HepG2 (cell line): ENCODE data around the gene TMEM120A. TPM values are rescaled to one million over a fixed set of nuclear protein-coding genes. Genes with fewer than 3 reads are reported as not detected.
A peak's percentile ranks its signal among the peaks of the same experiment; 100 is the strongest.

Experiments
- ATAC-seq: fragments of 200-7000 bp; cut with Tn5 transposase; 3 replicates; pipeline ENCODE4 v1.9.1; 2020; ENCODE audit warnings: mild to moderate bottlenecking, moderate library complexity
- BruUV-seq: library from RNA; stranded (reverse); fragments of 400-500 nt; replicated peaks from 2 replicates; lab custom pipeline; 2021; lab: Mats Ljungman, UMichigan
- CTCF ChIA-PET: fragments of 300-600 bp; formaldehyde crosslinking; extraction: SDS; loops from one replicate; lab custom pipeline; 2021; ENCODE audit warnings: low total read pairs, inconsistent platforms, low intra/inter-chr PET ratio; lab: Yijun Ruan, JAX
- POLR2A ChIA-PET: fragments of 350-600 bp; sonication (Branson Sonifier 250); formaldehyde crosslinking; loops from one replicate; lab custom pipeline; 2020; ENCODE audit warnings: antibody characterized with exemption, inconsistent platforms; lab: Yijun Ruan, JAX
- DNase-seq: peaks from one replicate; pipeline ENCODE4 v3.0.0-alpha.2; 2015; ENCODE audit warnings: low spot score
- FAIRE-seq: peaks from 3 replicates; lab custom pipeline; 2011; peaks lifted over from hg19 to GRCh38; lab: Jason Lieb, UNC
- H2AFZ ChIP-seq: one replicate; pipeline ENCODE4 v1.6.1; 2011; ENCODE audit warnings: low read length, inconsistent platforms
- H3K27ac ChIP-seq: fragments of 300-600 bp; 3 replicates; pipeline ENCODE4 v1.8.0; 2011; ENCODE audit warnings: mixed run types, mild to moderate bottlenecking, mixed read lengths, low read length, inconsistent platforms; ENCODE audit not compliant: insufficient read depth; ENCODE audit errors: extremely low read length
- H3K27me3 ChIP-seq, 2 experiments: fragments of 200-600 bp in 1 of 2; 2 replicates in 1 of 2; 3 replicates in 1 of 2; pipeline versions ENCODE4 v1.6.0 to v1.8.0; 2011; ENCODE audit warnings: low read length in 2 of 2, mild to moderate bottlenecking in 2 of 2, moderate library complexity in 2 of 2, inconsistent platforms in 1 of 2; ENCODE audit not compliant: insufficient read depth in 2 of 2, control insufficient read depth in 1 of 2
- H3K36me3 ChIP-seq, 2 experiments: fragments of 200-600 bp in 1 of 2; replicated peaks in 1 of 2; 2 replicates in 1 of 2; 3 replicates in 1 of 2; pipeline versions ENCODE4 v1.5.1 to v1.8.0; 2011; ENCODE audit warnings: low read length in 2 of 2, inconsistent platforms in 1 of 2; ENCODE audit not compliant: insufficient read depth in 2 of 2, control insufficient read depth in 1 of 2
- H3K4me1 ChIP-seq: 2 replicates; pipeline ENCODE4 v1.5.1; 2012; ENCODE audit warnings: low read length, inconsistent platforms; ENCODE audit not compliant: insufficient read depth
- H3K4me2 ChIP-seq: 2 replicates; pipeline ENCODE4 v1.6.0; 2011; ENCODE audit warnings: low read depth, low read length, inconsistent platforms
- H3K4me3 ChIP-seq, 3 experiments: fragments of 200-600 bp in 1 of 3; sonication (generic), shearing (Covaris generic) in 1 of 3; replicated peaks in 1 of 3; 2 replicates each; pipeline ENCODE4 v1.5.1; 2011 to 2016; ENCODE audit warnings: low read length in 3 of 3, inconsistent platforms in 2 of 3, low read depth in 2 of 3, mild to moderate bottlenecking in 2 of 3, control low read depth in 1 of 3, mixed read lengths in 1 of 3; ENCODE audit not compliant: insufficient read depth in 1 of 3
- H3K79me2 ChIP-seq: one replicate; pipeline ENCODE4 v1.6.1; 2011; ENCODE audit warnings: low read length, inconsistent platforms; ENCODE audit not compliant: insufficient read depth
- H3K9ac ChIP-seq: 2 replicates; pipeline ENCODE4 v1.6.0; 2011; ENCODE audit warnings: mild to moderate bottlenecking, low read depth, low read length, inconsistent platforms; ENCODE audit not compliant: insufficient read depth
- H3K9me3 ChIP-seq: 2 replicates; pipeline ENCODE4 v1.5.1; 2012; ENCODE audit warnings: mild to moderate bottlenecking, low read length
- H4K20me1 ChIP-seq: 2 replicates; pipeline ENCODE4 v1.6.0; 2011; ENCODE audit warnings: inconsistent platforms, mild to moderate bottlenecking, low read length, moderate library complexity; ENCODE audit not compliant: insufficient read depth
- AGO1 ChIP-seq: fragments of 200-400 bp; formaldehyde crosslinking; IDR thresholded peaks from 2 replicates; pipeline ENCODE4 v1.6.1; 2017; ENCODE audit warnings: mild to moderate bottlenecking, low read depth, low read length, moderate library complexity; ENCODE audit not compliant: poor library complexity, severe bottlenecking
- AGO2 ChIP-seq: fragments of 200-400 bp; formaldehyde crosslinking; optimal IDR thresholded peaks from 2 replicates; pipeline ENCODE3; 2017; ENCODE audit warnings: mild to moderate bottlenecking, low read depth, low read length, moderate library complexity
- CAMTA2 ChIP-seq: sonication (generic); formaldehyde crosslinking; IDR thresholded peaks from 2 replicates; pipeline ENCODE4 v1.4.0; 2020; ENCODE audit warnings: mild to moderate bottlenecking, missing genetic modification reagents, borderline replicate concordance
- HOXA3 ChIP-seq: sonication (generic); formaldehyde crosslinking; IDR thresholded peaks from 2 replicates; pipeline ENCODE4 v1.5.0; 2020; ENCODE audit warnings: missing genetic modification reagents
- POLR2A ChIP-seq, 2 experiments: IDR thresholded peaks; 2 replicates each; pipeline ENCODE4 v1.6.1; 2011; ENCODE audit warnings: low read depth in 2 of 2, low read length in 2 of 2, mild to moderate bottlenecking in 1 of 2, moderate library complexity in 1 of 2; ENCODE audit not compliant: insufficient read depth in 1 of 2
- RBFOX2 ChIP-seq: fragments of 200-400 bp; formaldehyde crosslinking; IDR thresholded peaks from 2 replicates; pipeline ENCODE4 v1.6.1; 2017; ENCODE audit warnings: low read depth, mild to moderate bottlenecking, low read length
- RBM22 ChIP-seq: fragments of 200-400 bp; formaldehyde crosslinking; optimal IDR thresholded peaks from 2 replicates; pipeline ENCODE3; 2017; ENCODE audit warnings: mild to moderate bottlenecking, low read length, moderate library complexity
- RFX1 ChIP-seq: fragments of 450-650 bp; IDR thresholded peaks from 2 replicates; pipeline ENCODE4 v1.6.1; 2017
- ZBTB38 ChIP-seq: sonication (generic); formaldehyde crosslinking; IDR thresholded peaks from 2 replicates; pipeline ENCODE4 v1.5.1; 2020; ENCODE audit warnings: mild to moderate bottlenecking, missing genetic modification reagents
- ZNF724P ChIP-seq: sonication (generic); formaldehyde crosslinking; IDR thresholded peaks from 2 replicates; pipeline ENCODE4 v1.8.0; 2022; ENCODE audit warnings: missing genetic modification reagents, borderline replicate concordance
- WGBS: methylation state at CpG from one replicate; pipeline ENCODE4 v1.1.6; 2017; ENCODE audit warnings: low lambda C conversion rate; 5-methylcytosine and 5-hydroxymethylcytosine counted together
- in situ Hi-C: cut with HindIII; loops from 2 replicates; pipeline ENCODE4 v1.10.0; 2017; ENCODE audit warnings: low pct_unique_long_range_greater_than_20kb; ENCODE audit not compliant: extremely low pct_ligation_motif_present
- intact Hi-C: fragments of 100-400 bp; cut with micrococcal nuclease; formaldehyde crosslinking; loops from one replicate; pipeline ENCODE4 v1.10.0; 2022; ENCODE audit not compliant: unreplicated experiment
- polyA plus RNA-seq, 8 experiments: library from polyadenylated mRNA; depleted of rRNA in 3 of 8; stranded (reverse) in 7 of 8; unstranded in 1 of 8; fragments of >200 nt; fragmentation: Illumina TruSeq in 4 of 8; extraction: Trizol in 4 of 8; gene quantifications; 2 replicates each; pipeline versions ENCODE4 v1.2.1 to v1.2.3, GENCODE V29; 2011 to 2016; ENCODE audit warnings: low read depth in 4 of 8, missing spikeins in 1 of 8, mixed read lengths in 1 of 8; ENCODE audit not compliant: insufficient read depth in 1 of 8
- total RNA-seq, 5 experiments: library from RNA; depleted of rRNA; stranded (reverse); fragments of >200 nt; fragmentation: Illumina TruSeq; extraction: Trizol; gene quantifications; 2 replicates each; pipeline ENCODE4 v1.2.3, GENCODE V29; 2016; ENCODE audit warnings: low read depth in 1 of 5

The TMEM120A gene
- total and polyA plus RNA-seq, 2 of the 13 experiments (the other 11 are each of a cell fraction or from before 2014, with no cell fraction given): 40.3 to 102 TPM

GRCh38 chr7:75985518-75986146 lies 8.8 kb downstream of the TMEM120A start (continued):
- TF ChIP-seq HOXA3 (CRISPR knock-in tag) (peak; percentile 40), CAMTA2 (CRISPR knock-in tag) (0 out of 2 replicates have a peak, but pooled peaks have one; percentile 24), ZBTB38 (CRISPR knock-in tag) (0 out of 2 replicates have a peak, but pooled peaks have one; percentile 12)

DNA sequence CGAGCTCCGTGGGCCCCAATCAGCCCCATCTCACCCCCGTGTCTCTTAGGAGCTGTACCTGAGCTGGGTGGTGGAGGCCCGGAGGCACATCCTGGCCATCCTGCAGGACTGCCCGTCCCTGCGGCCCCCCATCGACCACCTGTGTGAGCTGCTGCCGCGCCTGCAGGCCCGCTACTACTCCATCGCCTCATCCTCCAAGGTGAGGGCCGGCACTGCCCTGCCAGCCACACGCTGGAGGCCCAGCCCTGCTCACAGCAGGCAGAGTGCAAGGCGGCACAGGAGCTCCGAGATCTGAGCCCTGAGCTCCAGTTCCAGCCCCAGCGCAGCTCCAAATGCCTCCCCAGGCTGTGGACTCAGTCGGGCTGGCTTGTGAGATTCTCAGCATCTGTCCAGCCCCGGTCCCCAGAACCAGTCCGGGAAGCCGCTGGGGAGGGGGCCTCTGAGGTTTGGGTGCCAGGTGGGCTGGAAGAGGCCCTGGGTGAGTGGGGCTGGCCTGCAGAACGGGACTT lies 9.3 kb downstream of the TMEM120A start:
- H4K20me1 ChIP-seq: peaks cover 4% of the 10 kb centered on the region; the same call in 1 of the 2 replicates
- no peaks in the 10 kb centered on the region for H3K27me3 ChIP-seq
- H3K9ac ChIP-seq: no peak overlapping the region
- H3K4me3 ChIP-seq: no peak overlapping the region
- ChIA-PET CTCF (no interaction called here), POLR2A (interaction anchor here (1.3 kb wide), 1 partner anchor 8 kb away, joined by 6 read pairs; no protein-coding TSS in a partner anchor)
- H3K9me3 ChIP-seq: no peaks in the 10 kb centered on the region
- in situ Hi-C loops (no loop called here), intact Hi-C loops (no loop called here)
- WGBS: 96% methylated on average over 10 of the region's 21 CpGs
- H3K36me3 ChIP-seq: peaks cover 46 to 78% of the 10 kb centered on the region in 2 experiments
- FAIRE-seq: no peak
- no peak for DNase-seq
- H3K4me2 ChIP-seq: no peak overlapping the region
- BruUV-seq: no TSS peak
- TF ChIP-seq AGO2: peak; percentile 77
- TF ChIP-seq RBM22: peak; percentile 9
- TF ChIP-seq RFX1: no peak
- TF ChIP-seq ZNF724P (CRISPR knock-in tag): no peak
- peak; percentile 36 for TF ChIP-seq RBFOX2
- no peak for TF ChIP-seq POLR2A (IDR thresholded peaks at IDR 0.05; ENCODE audit: insufficient read depth in 1 of 2, low read depth in 2 of 2, low read length in 2 of 2)
- TF ChIP-seq AGO1: peak; percentile 57
- no peak overlapping the region for H2AFZ ChIP-seq
- H3K4me1 ChIP-seq: peaks cover 9% of the 10 kb centered on the region
- ATAC-seq: no peak
- H3K27ac ChIP-seq: no peak overlapping the region
- no peaks in the 10 kb centered on the region for H3K79me2 ChIP-seq
